HG03565 (cell line): ENCODE data around the gene PCDHAC1.
"Not testable (repeated sequence)": the region's sequence is repeated elsewhere in the genome, so short reads cannot be mapped to it uniquely, and the experiment has no call there.

Experiments used
- ATAC-seq: cut with Tn5 transposase; IDR thresholded peaks from one replicate; pipeline ENCODE4 v1.9.1; 2021; ENCODE audit warnings: mild to moderate bottlenecking, moderate library complexity; ENCODE audit not compliant: unreplicated experiment

PCDHAC1 gene

DNA sequence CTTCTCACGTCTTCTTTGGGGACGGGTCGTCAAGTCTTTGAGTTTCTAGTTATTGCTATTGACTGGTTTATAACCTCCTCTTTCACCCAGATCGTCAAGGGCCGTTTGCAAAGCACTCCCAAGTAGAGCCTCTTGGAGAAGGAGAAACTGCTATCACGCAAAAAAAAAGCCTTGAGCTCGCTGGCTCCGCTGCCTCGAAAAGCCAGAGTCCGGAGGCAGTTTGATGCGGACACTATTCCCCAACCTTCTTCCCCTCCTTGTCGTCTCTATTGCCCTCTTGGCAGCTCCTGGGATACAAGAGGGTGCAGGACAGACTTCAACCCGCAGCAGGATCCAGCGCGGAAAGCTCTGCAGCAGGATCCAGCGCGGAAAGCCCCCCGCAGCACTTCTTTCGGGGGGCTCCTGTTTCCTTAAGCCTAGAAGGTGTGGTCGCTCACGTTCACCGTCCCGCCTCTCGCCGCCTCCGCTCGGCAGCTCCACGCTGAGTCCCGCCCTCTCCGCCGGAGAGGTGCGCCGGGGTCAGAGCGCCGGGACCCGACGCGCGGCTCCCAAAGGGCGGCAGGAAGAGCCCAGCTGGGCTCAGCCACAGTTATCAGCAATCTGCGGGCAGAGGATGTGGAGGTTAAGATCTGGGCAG lies at the start of gene PCDHAC1:
TSS of gene PCDHAC1 (plus strand) at position 494 of the 637 bp plus-strand sequence. CDS start 594 bp downstream, outside the sequence.
- no peak for ATAC-seq

- not testable (repeated sequence) for ATAC-seq
Measured at GRCh38 chr5:140876541-140877261, 49.4 kb upstream of the PCDHAC1 start.

DNA sequence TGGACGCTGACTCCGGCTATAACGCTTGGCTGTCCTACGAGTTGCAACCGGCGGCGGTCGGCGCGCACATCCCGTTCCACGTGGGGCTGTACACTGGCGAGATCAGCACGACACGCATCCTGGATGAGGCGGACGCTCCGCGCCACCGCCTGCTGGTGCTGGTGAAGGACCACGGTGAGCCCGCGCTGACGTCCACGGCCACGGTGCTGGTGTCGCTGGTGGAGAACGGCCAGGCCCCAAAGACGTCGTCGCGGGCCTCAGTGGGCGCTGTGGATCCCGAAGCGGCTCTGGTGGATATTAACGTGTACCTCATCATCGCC lies 48.9 kb upstream of the PCDHAC1 start:
- ATAC-seq = no peak

- ATAC-seq = no peak
Measured at GRCh38 chr5:140881889-140882590, 44.1 kb upstream of the PCDHAC1 start, which contains the start of gene PCDHA13. PCDHA13 (plus strand) TSS chr5:140882124; CDS start chr5:140882269, 145 bp downstream.

DNA sequence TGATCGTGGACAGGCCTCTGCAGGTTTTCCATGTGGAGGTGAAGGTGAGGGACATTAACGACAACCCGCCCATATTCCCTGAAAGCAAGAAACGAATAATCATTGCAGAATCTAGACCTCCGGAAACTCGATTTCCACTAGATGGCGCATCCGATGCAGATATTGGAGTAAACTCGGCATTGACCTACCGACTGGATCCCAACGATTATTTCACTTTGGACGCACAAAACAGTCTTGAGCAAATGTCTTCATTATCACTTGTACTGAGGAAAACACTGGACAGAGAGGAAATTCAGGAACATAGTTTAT lies 43.6 kb upstream of the PCDHAC1 start:
- ATAC-seq = no peak

DNA sequence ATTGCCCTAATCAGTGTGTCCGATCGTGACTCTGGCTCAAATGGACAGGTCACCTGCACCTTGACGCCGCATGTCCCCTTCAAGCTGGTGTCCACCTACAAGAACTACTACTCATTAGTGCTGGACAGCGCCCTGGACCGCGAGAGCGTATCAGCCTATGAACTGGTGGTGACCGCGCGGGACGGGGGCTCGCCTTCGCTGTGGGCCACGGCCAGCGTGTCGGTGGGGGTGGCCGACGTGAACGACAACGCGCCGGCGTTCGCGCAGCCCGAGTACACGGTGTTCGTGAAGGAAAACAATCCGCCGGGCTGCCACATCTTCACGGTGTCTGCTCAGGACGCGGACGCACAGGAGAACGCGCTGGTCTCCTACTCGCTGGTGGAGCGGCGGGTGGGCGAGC lies 42.7 kb upstream of the PCDHAC1 start:
- no peak for ATAC-seq

DNA sequence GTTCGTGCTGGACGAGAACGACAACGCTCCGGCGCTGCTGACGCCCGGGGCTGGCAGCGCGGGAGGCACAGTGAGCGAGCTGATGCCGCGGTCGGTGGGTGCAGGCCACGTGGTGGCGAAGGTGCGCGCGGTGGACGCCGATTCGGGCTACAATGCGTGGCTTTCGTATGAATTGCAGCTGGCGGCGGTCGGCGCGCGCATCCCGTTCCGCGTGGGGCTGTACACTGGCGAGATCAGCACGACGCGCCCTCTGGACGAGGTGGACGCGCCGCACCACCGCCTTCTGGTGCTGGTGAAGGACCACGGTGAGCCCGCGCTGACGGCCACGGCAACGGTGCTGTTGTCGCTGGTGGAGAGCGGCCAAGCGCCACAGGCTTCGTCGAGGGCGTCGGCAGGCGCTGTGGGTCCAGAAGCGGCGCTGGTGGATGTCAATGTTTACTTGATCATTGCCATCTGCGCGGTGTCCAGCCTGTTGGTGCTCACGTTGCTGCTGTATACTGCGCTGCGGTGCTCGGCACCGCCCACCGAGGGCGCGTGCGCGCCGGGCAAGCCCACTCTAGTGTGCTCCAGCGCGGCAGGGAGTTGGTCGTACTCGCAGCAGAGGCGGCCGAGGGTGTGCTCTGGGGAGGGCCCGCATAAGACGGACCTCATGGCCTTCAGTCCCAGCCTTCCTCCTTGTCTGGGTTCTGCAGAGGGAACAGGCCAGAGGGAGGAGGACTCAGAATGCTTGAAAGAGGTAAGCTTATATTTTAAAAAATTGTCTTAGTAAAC lies 42.0 kb upstream of the PCDHAC1 start:
- no peak for ATAC-seq

GRCh38 chr5:140916325-140916724 lies 9.8 kb upstream of the PCDHAC1 start:
- no peak for ATAC-seq

DNA sequence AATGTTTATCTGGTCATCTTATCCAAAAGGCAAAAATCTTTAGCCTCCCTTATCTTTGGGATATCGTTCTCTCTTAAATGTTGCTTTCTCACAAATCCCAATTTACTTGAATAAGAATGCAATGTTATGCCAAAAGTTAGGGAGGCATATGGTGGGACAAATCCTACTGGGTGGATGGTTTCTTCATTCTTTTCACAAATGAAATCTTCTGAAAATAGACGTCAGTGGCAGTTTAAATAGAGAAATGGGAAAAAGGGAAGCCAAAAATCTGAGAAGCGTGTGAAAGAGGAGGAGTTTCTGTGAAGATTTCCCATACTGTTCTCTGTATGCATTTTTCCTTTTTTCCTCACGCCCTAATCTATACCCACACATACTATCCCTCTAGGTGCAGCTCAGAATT lies 2.5 kb upstream of the PCDHAC1 start:
- ATAC-seq = no peak

- no peak for ATAC-seq
Measured at GRCh38 chr5:140926443-140927227, 536 bp downstream of the PCDHAC1 start.

GRCh38 chr5:140927228-140927573 lies 1.1 kb downstream of the PCDHAC1 start:
- no peak for ATAC-seq

- no peak for ATAC-seq
Measured at GRCh38 chr5:140934964-140935606, 9.0 kb downstream of the PCDHAC1 start.

GRCh38 chr5:140946578-140946977 lies 20.5 kb downstream of the PCDHAC1 start:
- no peak for ATAC-seq

- ATAC-seq = no peak
Measured at GRCh38 chr5:140951636-140952035, 25.5 kb downstream of the PCDHAC1 start.

- no peak for ATAC-seq
Measured at GRCh38 chr5:140953234-140953633, 27.1 kb downstream of the PCDHAC1 start.

- no peak for ATAC-seq
Measured at GRCh38 chr5:140962190-140962589, 36.1 kb downstream of the PCDHAC1 start.

- ATAC-seq = no peak
Measured at GRCh38 chr5:140964356-140964755, 38.3 kb downstream of the PCDHAC1 start.

GRCh38 chr5:140965905-140966292 lies 39.8 kb downstream of the PCDHAC1 start:
- ATAC-seq = no peak

DNA sequence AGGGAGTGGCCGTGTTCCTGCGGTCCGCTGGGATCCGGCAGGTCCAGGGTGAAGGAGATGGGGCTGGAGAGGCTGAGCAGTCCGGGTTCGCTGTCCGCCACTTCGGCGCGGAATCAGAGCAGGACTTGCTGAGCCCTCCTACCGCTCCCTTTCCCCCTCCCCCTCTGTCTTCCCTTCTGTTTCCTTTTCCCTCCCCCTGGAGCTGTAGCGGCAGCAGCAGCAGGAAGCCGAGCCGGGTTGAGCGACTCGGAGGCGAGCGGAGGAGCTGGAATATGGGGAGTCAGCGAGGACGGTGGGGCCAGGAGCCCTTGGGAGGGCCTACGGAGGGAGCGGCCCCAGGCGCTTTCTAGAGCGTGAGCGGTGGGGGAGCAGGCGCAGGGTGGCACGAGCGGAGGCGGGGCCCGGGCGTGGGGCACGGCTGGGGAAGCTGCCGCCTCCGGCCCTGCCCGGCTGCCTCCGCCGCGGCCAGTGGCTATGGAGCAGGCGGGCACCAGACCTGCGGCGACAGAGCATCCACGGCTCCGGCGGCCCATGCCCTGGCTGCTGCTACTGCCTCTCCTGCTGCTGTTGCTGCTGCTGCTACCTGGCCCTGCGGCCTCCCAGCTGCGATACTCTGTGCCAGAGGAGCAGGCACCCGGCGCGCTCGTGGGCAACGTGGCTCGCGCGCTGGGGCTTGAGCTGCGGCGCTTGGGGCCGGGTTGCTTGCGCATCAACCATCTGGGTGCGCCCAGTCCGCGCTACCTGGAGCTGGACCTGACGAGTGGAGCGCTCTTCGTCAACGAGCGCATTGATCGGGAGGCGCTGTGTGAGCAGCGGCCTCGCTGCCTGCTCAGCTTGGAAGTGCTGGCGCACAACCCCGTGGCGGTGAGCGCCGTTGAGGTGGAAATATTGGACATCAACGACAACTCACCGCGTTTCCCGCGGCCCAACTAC lies 40.5 kb downstream of the PCDHAC1 start, which contains the start of gene PCDHAC2:
TSS of gene PCDHAC2 (plus strand) at position 184 of the 933 bp plus-strand sequence. CDS start at position 475, 291 bp downstream.
- no peak for ATAC-seq
